SW480 (cell line): ENCODE results near the gene EID2.
A peak's percentile ranks its signal among the peaks of the same experiment; 100 is the strongest.

Source experiments
- DNase-seq: peaks from one replicate; pipeline ENCODE4 v3.0.0-alpha.2; 2016; ENCODE audit warnings: low spot score

Gene EID2

DNA sequence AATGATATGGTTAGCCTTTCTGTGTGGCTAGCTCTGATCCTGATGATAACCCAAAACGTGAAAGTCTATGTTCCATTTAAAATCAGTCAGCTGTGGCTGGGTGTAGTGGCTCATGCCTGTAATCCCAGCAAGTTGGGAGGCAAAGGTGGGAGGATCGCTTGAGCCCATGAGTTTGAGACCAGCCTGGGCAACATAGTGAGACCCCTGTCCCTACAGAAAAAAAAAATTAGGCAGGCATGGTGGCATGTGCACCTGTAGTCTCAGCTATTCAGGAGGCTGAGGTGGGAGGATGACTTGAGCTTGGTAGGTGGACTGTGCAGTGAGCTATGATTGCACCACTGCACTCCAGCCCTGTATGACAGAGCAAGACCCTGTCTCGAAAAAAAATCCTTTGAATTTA lies 6.2 kb downstream of the EID2 start:
- no peak for DNase-seq

GRCh38 chr19:39533003-39533512 lies 6.9 kb downstream of the EID2 start:
- no peak for DNase-seq

DNA sequence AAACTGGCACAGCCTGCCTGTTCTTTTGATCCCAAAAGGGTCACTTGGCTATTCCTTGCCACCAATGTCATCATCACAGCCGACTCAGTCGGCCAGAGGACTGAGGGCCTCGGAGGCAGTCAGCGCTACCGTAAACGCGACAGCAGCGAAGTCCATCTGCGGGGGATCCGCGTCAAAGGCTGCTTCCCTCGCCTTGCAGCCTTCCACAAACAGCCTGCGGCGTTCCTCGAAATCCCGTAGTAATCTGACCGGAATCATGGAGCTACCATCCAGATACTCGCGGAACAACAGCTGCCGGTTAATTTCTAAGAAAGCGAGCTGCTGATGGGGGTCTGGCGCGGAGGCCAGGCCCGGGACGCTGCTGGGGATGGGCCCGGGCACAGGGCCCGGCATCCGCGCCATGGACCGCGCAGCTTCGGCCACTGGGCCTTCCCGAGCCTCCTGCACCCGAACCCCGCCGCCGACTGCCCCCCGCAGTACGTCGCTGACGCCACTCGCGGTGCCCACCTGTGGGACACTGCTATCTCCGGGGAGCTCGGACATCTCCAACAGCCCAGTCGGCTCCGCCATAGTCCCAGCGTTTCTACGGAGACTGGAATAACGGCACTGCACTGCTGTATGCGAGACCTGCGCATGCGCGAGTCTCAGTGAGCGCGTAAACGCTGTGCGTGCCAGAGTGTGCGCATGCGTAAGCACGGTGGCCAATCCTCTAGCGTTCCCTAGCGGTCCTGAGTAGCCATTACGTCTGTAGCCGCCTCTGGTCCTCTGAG lies 7.5 kb downstream of the EID2 start, which contains the start of gene EID2B:
EID2B (minus strand) TSS at position 620 of the 770 bp plus-strand sequence; CDS start at position 570, 50 bp downstream.
- peak; percentile 94 for DNase-seq

DNA sequence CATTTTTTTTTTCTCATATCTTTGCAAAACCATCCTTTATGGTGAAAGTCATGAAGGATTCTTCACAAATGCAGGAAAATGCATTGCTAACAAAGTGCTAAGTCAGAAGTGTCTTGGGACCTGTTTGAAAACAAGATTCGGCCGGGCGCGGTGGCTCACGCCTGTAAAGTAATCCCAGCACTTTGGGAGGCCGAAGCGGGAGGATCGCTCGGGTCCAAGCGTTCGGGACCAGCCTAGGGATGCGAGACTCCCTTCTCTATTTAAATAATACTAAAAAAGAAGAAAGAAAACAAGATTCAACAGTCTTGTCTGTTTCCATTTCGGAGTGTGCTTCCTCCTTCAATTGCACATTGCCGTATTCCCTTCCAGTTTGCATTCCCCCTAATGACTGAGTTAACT lies 8.1 kb downstream of the EID2 start:
- no peak for DNase-seq

DNA sequence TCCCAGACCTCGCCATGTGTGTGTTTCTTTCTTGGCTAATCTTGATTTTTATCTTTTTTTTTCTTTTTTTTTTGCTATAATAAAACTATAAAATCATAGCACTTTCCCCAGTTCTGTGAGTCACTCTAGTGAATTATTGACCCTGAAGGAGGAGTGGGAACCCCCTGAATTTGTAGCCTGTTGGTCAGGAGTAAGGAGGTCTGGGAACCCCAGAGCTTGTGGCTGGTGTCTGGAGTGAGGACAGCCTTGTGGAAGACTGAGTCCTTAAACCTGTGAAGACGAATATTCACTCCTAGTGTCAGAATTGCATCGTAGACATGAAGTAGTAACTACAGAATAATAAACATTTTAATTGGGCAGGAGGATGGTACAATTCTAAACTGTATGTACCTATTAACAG lies 14.8 kb downstream of the EID2 start:
- DNase-seq, result no peak

DNA sequence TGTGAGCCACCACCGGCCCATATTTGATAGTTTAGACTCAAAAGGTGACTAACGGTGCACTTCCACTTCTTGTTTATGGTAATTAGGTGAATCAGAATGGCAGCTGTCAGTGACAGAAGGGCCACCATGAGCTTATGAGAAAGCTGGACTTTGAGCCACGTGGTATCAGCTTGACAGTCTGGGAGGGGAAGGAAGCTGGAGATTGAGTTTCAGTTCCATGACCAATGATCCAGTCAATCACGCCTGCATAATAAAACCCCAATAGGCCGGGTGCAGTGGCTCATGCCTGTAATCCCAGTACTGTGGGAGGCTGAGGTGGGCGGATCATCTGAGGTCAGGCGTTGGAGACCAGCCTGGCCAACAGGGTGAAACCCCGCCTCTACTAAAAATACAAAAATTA lies 15.5 kb downstream of the EID2 start:
- peak; percentile 43 for DNase-seq

GRCh38 chr19:39520541-39521484 lies 19.1 kb downstream of the EID2 start:
- DNase-seq, result no peak

DNA sequence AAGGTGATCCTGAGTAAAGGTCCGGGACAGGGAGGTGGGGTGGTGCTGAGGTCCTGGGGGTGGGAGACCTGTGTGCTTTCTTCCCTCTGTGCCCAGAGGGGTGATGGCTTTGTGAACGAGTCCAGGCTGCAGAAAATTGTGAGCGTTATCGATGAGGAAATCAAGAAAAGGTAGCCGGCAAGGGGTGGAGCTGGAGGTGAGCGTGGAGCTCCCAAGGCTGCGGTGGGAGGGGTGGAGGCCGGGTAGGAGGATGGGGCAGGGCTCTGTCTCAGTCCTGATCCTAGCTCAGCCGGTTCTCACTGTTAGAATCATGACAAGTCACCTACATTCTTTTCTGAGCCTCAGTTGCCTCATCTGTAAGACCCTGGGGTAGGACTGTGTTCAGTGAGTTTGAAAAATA lies 21.0 kb downstream of the EID2 start:
- DNase-seq, result no peak

DNA sequence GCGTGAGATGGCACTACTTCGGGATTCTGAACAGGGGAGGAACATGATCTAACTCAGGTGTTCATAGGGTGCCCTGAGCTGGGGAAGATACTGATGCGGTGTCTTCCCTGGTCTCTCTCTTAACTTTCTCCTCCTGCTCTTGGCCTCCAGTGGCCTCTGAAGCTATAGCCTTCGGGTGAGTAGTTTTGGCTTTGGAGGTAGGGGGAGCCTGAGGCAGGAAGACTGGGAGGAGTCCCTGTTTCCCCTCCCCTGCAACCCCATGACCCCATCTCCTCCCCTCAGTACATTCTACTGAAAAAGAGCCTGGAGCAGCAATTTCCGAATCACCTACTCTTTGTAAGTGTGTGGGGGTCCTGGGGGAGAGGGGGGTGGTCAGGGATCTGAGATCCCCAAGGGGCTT lies 21.5 kb downstream of the EID2 start:
- no peak for DNase-seq

DNA sequence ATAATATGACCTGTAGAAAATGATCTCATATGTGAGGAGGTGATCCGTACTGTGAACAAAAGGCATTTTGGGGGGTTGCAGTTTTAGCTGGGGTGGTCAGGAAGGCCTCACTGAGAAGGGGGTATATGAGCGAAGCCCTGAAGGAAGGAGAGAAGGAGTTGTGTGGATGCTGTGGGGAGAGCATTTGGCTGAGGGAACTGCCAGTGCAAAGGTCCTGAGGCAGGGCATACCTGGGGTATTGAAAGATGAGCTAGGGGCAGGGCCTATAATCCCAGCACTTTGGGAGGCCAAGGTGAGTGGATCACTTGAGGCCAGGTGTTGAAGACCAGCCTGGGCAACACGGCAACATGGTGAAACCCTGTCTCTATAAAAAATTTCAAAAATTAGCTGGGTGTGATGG lies 22.5 kb downstream of the EID2 start:
- no peak for DNase-seq

GRCh38 chr19:39516270-39516669 lies 23.7 kb downstream of the EID2 start:
- no peak for DNase-seq

DNA sequence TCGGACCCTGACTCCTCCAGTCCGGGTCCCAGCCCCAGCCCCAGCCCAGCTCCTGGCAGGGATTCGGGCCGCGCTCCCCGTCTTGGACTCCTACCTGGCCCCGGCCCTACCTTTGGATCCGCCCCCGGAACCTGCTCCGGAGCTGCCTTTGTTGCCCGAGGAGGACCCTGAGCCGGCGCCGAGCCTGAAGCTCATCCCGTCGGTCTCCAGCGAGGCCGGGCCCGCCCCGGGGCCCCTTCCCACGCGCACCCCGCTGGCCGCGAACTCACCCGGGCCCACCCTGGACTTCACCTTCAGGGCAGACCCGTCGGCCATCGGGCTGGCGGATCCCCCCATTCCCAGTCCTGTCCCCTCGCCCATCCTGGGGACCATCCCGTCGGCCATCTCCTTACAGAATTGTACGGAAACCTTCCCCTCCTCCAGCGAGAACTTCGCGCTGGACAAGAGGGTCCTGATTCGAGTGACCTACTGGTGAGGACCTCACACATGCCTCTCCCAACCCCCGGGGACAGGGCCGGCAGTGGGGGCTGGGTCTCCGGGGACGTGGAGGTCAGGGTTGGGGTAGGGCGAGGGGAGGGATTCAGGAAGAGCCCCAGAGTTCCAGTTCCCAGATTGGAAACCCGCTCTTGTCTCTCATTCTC lies 24.3 kb downstream of the EID2 start:
- no peak for DNase-seq

- no peak for DNase-seq
These were observed 25.0 kb downstream of the EID2 start, which contains the start of gene SELENOV for GRCh38 chr19:39514840-39515550. Gene SELENOV (plus strand): TSS chr19:39515139. CDS start chr19:39515213, 74 bp downstream.

- no peak for DNase-seq
These were observed 27.0 kb downstream of the EID2 start for GRCh38 chr19:39512988-39513387.

DNA sequence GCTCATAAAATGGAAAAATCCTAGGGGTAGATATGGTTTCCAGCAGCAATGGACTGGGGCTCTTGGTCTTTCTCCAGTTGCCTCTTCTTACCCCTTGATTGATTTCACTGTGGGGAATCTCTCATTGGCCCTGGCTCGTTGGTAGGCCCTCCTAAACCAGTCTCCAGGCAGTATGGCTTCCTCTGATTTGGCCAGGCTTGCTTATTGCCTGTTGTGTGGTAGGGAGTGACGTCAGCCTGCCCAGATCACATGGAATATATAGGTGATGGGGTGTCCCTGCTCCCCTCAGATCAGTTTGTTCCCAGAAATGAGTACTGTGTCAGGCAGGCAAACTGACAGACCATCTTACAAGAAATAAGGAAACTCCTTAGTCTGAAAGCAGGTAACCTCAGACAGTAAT lies 30.7 kb downstream of the EID2 start:
- no peak for DNase-seq

- DNase-seq, result no peak
These were observed 31.3 kb downstream of the EID2 start for GRCh38 chr19:39508629-39509028.

DNA sequence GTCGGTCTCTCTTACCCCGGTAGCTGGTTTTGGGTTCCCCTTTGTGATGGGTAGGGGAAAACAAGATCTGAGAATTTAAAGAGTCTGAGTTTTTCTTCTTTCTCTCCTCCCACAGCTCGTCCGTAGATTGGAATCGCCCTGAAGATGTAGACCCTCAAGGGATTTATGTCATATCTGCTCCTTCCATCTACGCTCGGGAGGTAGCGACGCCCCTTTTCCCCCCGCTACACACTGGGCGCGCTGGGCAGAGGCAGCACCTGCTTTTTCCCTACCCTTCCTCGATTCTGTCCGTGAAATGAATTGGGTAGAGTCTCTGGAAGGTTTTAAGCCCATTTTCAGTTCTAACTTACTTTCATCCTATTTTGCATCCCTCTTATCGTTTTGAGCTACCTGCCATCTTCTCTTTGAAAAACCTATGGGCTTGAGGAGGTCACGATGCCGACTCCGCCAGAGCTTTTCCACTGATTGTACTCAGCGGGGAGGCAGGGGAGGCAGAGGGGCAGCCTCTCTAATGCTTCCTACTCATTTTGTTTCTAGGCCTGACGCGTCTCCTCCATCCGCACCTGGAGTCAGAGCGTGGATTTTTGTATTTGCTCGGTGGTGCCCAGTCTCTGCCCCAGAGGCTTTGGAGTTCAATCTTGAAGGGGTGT lies 32.1 kb downstream of the EID2 start:
- DNase-seq, result no peak

GRCh38 chr19:39506944-39507714 lies 32.8 kb downstream of the EID2 start:
- peak; percentile 91 for DNase-seq

DNA sequence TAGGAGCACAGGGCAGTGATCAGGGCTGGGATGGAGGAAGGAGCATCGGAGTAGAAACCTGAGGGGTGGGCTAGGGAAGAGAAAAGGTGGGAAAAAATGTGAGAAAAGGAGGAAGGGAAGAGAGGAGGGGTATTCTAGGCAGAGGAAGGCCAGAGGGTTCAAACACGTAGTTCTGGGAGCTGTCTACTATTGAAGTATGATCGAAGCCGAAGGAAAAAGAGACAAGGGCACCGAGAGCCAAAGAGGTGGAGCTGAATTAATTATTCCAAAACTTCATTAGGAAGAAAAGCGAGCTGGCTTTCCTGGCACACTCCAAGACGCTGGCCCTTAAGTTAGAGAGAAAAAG lies 33.4 kb downstream of the EID2 start:
- DNase-seq, result no peak

GRCh38 chr19:39502640-39503417 lies 37.1 kb downstream of the EID2 start:
- DNase-seq, result no peak
